ENCODE data around the gene NACA2.
"Not testable (repeated sequence)": the region's sequence is repeated elsewhere in the genome, so short reads cannot be mapped to it uniquely, and the experiment has no call there.

Gene NACA2

DNA sequence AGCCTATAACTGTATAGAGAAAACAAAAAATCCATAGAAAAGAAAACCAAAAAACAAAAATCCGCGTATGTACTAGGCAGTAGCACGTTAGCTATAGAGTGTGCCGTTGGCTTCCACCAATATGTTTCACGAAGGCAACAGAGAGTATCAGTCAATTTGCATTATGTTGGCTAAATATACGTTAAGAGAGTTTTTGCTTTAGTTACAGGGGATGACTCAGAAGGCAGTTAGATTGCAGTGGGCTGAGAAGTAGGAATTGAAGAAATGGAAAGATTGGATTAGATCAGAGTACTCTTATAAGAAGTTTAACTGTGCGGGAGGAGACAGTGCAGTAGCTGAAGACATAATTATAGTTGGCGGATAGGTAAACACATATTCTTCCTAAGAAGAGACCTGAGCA, 911 bp upstream of the NACA2 start:
- Mint-ChIP-seq H3K4me1 (ENCODE audit: low read depth) (no peaks in the 10 kb centered on the region), H3K27me3 (peaks cover 8% of the 10 kb centered on the region), H3K36me3 (ENCODE audit: low read depth) (no peaks in the 10 kb centered on the region), H3K9me3 (no peaks in the 10 kb centered on the region), H3K4me3 (no peak overlapping the region), H3K27ac (no peak overlapping the region)
- intact Hi-C loops (cut with micrococcal nuclease), result no loop called here

GRCh38 chr17:61589990-61590389, 1.0 kb downstream of the NACA2 start:
- peaks cover 4% of the 10 kb centered on the region for H3K27me3 Mint-ChIP-seq
- H3K4me3 Mint-ChIP-seq, result no peak overlapping the region
- intact Hi-C loops (cut with micrococcal nuclease), result no loop called here
- H3K36me3 Mint-ChIP-seq (ENCODE audit: low read depth), result no peaks in the 10 kb centered on the region
- no peaks in the 10 kb centered on the region for H3K4me1 Mint-ChIP-seq (ENCODE audit: low read depth)
- H3K27ac Mint-ChIP-seq, result no peak overlapping the region
- no peaks in the 10 kb centered on the region for H3K9me3 Mint-ChIP-seq

- Mint-ChIP-seq H3K36me3 (ENCODE audit: low read depth) (no peaks in the 10 kb centered on the region), H3K4me3 (no peak overlapping the region), H3K27ac (no peak overlapping the region), H3K4me1 (ENCODE audit: low read depth) (no peaks in the 10 kb centered on the region), H3K27me3 (peaks cover under 1% of the 10 kb centered on the region), H3K9me3 (no peaks in the 10 kb centered on the region)
- intact Hi-C loops (cut with micrococcal nuclease), result no loop called here
Measured at GRCh38 chr17:61587807-61588660, 3.0 kb downstream of the NACA2 start.

DNA sequence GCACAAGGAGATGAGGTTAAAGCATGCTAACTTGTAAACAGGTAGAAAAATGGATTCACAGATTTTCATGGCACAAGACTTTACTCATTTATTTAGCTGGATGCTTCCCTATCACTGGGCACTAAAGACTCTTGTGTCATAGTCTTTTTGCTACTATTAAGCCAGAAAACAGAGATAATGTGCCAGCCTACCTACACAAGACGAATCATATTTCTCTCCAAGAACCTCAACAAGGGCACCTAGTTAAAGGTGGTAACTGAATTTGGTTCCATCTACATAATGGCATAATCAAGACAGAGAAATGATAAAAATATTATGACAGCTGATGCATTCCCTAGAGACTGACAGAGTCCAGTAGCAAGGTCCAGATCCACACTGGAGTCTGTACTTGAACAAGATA, 3.8 kb downstream of the NACA2 start:
- Mint-ChIP-seq H3K4me1 (ENCODE audit: low read depth) (no peaks in the 10 kb centered on the region), H3K27ac (no peak overlapping the region), H3K4me3 (no peak overlapping the region), H3K27me3 (no peaks in the 10 kb centered on the region), H3K36me3 (ENCODE audit: low read depth) (no peaks in the 10 kb centered on the region), H3K9me3 (no peaks in the 10 kb centered on the region)
- intact Hi-C loops (cut with micrococcal nuclease), result no loop called here

DNA sequence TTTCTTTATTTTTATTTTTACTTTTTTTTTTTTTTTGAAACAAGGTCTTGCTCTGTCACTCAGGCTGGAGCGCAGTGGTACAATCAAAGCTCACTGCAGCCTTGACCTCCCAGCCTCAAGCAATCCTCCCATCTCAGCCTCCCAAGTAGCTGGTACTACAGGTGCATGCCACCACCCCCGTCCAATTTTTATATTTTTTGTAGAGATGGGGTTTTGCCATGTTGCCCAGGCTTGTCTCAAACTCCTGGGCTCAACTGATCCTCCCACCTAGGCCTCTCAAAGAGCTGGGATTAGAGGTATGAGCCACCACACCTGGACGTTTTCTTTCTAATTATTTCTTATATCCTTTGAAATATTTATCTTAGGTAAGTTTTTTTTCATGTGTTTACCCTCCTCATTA, 4.4 kb downstream of the NACA2 start:
- H3K4me1 Mint-ChIP-seq (ENCODE audit: low read depth); H3K27ac Mint-ChIP-seq; H3K9me3 Mint-ChIP-seq; intact Hi-C loops (cut with micrococcal nuclease); H3K36me3 Mint-ChIP-seq (ENCODE audit: low read depth); H3K4me3 Mint-ChIP-seq; H3K27me3 Mint-ChIP-seq: not testable (repeated sequence)

- Mint-ChIP-seq H3K36me3 (ENCODE audit: low read depth) (no peaks in the 10 kb centered on the region), H3K9me3 (no peaks in the 10 kb centered on the region), H3K4me3 (no peak overlapping the region), H3K27me3 (peaks cover 4% of the 10 kb centered on the region), H3K4me1 (ENCODE audit: low read depth) (no peaks in the 10 kb centered on the region), H3K27ac (no peak overlapping the region)
- intact Hi-C loops (cut with micrococcal nuclease), result no loop called here
Measured at GRCh38 chr17:61586031-61586566, 4.9 kb downstream of the NACA2 start.

DNA sequence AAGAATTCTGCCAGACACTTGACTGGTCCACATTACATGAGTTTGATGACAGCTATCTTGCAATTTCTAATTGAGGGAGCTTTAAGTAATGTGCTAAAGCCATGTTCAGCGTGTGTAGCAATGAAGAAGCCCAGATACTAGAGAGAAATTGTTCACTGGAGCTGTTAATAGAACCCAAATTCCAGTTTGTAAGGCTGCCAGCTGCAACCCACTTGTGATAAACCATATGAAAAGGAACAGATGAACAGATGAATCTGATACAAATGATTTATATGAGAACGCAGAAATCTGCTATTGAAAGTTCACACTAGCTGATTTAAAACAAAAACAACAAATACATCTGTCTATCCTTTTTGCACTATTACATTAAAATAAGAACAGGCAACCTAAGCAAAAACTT, 6.2 kb downstream of the NACA2 start:
- Mint-ChIP-seq H3K4me1 (ENCODE audit: low read depth) (no peaks in the 10 kb centered on the region), H3K4me3 (no peak overlapping the region), H3K27me3 (peaks cover 9% of the 10 kb centered on the region), H3K9me3 (no peaks in the 10 kb centered on the region), H3K27ac (no peak overlapping the region), H3K36me3 (ENCODE audit: low read depth) (no peaks in the 10 kb centered on the region)
- intact Hi-C loops (cut with micrococcal nuclease), result no loop called here

DNA sequence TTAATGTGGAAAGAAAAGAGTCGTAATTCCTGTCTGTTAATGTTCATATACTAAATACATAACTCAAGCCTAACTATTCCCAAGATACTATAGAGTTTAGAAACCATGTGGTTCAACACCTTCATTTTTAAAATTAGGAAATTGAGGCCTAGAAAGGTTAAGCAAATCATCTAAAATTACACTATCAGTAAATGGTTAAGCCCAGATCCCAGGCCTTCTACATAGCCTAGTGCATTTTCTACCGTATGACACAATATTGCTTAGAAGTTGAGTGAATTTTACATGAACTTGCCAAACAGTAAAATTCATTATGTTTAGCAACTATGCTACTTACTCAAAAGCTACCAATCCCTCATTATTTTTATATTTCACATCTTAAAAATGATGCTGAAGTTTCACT, 6.8 kb downstream of the NACA2 start:
- intact Hi-C loops (cut with micrococcal nuclease), result no loop called here
- no peak overlapping the region for H3K27ac Mint-ChIP-seq
- H3K9me3 Mint-ChIP-seq, result no peaks in the 10 kb centered on the region
- H3K36me3 Mint-ChIP-seq (ENCODE audit: low read depth), result no peaks in the 10 kb centered on the region
- no peaks in the 10 kb centered on the region for H3K4me1 Mint-ChIP-seq (ENCODE audit: low read depth)
- no peak overlapping the region for H3K4me3 Mint-ChIP-seq
- peaks cover 15% of the 10 kb centered on the region for H3K27me3 Mint-ChIP-seq

DNA sequence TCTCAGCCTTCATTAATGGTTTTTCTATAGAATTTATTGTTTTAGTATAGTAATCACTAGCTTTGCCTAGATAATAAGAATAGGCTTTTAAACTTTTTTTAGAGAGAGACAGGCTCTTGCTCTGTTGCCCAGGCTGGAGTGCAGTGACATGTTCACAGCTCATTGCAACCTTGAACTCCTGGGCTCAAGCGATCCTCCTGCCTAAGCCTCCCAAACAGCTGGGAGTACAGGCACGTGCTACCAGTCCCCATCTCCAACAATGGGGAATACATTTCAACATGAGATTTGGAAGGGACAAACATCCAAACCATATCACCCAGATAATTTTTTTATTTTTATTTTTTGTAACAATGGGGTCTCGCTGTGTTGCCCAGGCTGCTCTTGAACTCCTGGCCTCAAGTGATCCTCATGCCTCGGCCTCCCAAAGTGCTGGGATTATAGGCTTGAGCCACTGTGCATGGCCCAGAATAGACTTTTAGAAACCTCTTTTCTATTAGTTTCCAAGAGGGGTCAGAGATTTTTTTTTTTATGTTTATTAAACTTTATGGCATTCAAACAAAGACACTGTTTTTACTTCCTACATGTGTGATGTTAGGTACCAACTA, 7.3 kb downstream of the NACA2 start:
- H3K4me3 Mint-ChIP-seq, result no peak overlapping the region
- H3K4me1 Mint-ChIP-seq (ENCODE audit: low read depth), result no peaks in the 10 kb centered on the region
- intact Hi-C loops (cut with micrococcal nuclease), result no loop called here
- no peak overlapping the region for H3K27ac Mint-ChIP-seq
- no peaks in the 10 kb centered on the region for H3K9me3 Mint-ChIP-seq
- H3K27me3 Mint-ChIP-seq, result peaks cover 16% of the 10 kb centered on the region
- H3K36me3 Mint-ChIP-seq (ENCODE audit: low read depth), result no peaks in the 10 kb centered on the region

DNA sequence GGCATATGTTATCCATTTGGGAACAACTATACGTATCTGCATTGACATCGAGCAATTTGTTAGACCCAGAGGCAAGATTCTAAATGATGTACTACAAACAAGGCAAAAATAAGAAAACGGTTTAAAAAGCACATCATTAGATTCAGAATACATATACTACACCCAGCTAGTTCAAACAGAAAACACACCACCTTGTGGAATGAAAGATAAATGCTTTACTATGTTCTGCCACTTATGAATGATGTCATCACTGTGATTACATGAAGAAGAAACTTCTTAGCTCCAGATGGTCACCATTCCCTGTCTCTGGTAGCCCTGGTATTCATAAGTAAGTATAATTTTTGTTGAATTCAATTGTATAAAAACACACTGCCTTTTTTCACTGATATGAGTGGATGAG, 7.8 kb downstream of the NACA2 start:
- Mint-ChIP-seq H3K27me3 (peaks cover 16% of the 10 kb centered on the region), H3K4me3 (no peak overlapping the region)

DNA sequence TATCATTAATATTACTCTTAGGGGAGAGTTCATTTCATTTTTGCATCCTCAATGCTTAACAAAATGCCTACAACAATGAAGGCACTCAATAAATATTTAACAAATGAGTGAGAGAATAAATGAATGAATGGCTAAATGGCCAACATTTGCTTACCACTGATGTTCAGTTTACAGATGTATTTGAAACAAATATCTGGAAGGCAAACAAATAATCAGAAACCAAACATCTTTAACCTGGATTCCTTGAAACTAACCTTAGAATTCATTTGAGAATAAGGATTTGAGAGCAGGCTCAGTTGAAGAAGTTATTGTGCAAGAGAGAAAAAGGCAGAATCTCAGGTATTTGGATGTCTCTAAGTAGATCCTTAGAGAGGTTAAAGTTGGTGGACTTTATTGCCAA, 8.4 kb downstream of the NACA2 start:
- H3K27ac Mint-ChIP-seq, result no peak overlapping the region
- H3K36me3 Mint-ChIP-seq (ENCODE audit: low read depth), result no peaks in the 10 kb centered on the region
- intact Hi-C loops (cut with micrococcal nuclease), result no loop called here
- no peak overlapping the region for H3K4me3 Mint-ChIP-seq
- H3K4me1 Mint-ChIP-seq (ENCODE audit: low read depth), result no peaks in the 10 kb centered on the region
- no peaks in the 10 kb centered on the region for H3K9me3 Mint-ChIP-seq
- peaks cover 19% of the 10 kb centered on the region for H3K27me3 Mint-ChIP-seq

More for the DNA sequence above, 7.8 kb downstream of the NACA2 start:
- Mint-ChIP-seq H3K27ac (no peak overlapping the region), H3K4me1 (ENCODE audit: low read depth) (no peaks in the 10 kb centered on the region), H3K36me3 (ENCODE audit: low read depth) (no peaks in the 10 kb centered on the region), H3K9me3 (no peaks in the 10 kb centered on the region)
- intact Hi-C loops (cut with micrococcal nuclease), result no loop called here

DNA sequence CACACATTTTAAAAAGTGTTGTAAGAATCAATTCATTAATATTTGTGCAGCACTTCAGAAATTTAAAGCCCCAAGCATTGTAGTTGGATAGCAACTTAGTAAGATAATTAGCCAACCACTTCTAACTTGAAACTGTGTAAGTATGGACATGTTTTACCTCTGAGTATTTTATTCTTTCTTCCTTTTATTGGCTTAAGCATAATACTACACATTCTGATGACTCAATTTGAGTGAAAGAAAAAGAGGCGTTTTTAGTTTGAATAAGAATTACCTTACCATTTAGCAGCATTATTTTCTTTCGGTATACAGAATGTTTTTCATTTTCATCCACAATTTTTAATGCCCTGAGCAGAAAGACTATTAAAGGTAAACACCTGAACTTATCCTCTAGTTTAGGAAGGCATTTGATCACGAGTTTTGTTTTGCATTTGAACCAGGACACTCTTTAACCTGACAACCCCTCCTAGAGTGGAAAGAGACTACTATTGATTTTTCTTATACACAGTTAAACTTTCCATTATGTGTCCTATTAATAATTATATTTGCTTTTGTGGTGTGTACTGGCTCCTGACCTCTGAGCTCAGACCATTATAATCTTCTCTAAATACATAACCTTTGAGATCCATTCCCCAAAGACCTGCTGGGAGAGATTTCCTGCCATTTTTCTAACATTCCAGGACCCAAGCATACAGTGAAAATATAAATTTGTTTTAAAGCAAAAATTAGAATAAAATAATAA, 9.2 kb downstream of the NACA2 start:
- Mint-ChIP-seq H3K36me3 (ENCODE audit: low read depth) (no peaks in the 10 kb centered on the region), H3K27ac (no peak overlapping the region), H3K4me3 (no peak overlapping the region), H3K9me3 (no peaks in the 10 kb centered on the region), H3K4me1 (ENCODE audit: low read depth) (no peaks in the 10 kb centered on the region), H3K27me3 (peaks cover 19% of the 10 kb centered on the region)
- intact Hi-C loops (cut with micrococcal nuclease), result no loop called here

- no peak overlapping the region for H3K4me3 Mint-ChIP-seq
- intact Hi-C loops (cut with micrococcal nuclease), result no loop called here
- H3K27me3 Mint-ChIP-seq, result peaks cover 24% of the 10 kb centered on the region
- no peaks in the 10 kb centered on the region for H3K36me3 Mint-ChIP-seq (ENCODE audit: low read depth)
- H3K4me1 Mint-ChIP-seq (ENCODE audit: low read depth), result no peaks in the 10 kb centered on the region
- no peak overlapping the region for H3K27ac Mint-ChIP-seq
- no peaks in the 10 kb centered on the region for H3K9me3 Mint-ChIP-seq
Measured at GRCh38 chr17:61580502-61580901, 10.5 kb downstream of the NACA2 start.

GRCh38 chr17:61579961-61580360, 11.1 kb downstream of the NACA2 start:
- Mint-ChIP-seq H3K27ac (no peak overlapping the region), H3K9me3 (no peaks in the 10 kb centered on the region), H3K4me1 (ENCODE audit: low read depth) (no peaks in the 10 kb centered on the region), H3K4me3 (no peak overlapping the region), H3K36me3 (ENCODE audit: low read depth) (no peaks in the 10 kb centered on the region), H3K27me3 (peaks cover 28% of the 10 kb centered on the region)
- intact Hi-C loops (cut with micrococcal nuclease), result no loop called here
